ENCODE measurements around the gene LRRN2.

The LRRN2 gene

DNA sequence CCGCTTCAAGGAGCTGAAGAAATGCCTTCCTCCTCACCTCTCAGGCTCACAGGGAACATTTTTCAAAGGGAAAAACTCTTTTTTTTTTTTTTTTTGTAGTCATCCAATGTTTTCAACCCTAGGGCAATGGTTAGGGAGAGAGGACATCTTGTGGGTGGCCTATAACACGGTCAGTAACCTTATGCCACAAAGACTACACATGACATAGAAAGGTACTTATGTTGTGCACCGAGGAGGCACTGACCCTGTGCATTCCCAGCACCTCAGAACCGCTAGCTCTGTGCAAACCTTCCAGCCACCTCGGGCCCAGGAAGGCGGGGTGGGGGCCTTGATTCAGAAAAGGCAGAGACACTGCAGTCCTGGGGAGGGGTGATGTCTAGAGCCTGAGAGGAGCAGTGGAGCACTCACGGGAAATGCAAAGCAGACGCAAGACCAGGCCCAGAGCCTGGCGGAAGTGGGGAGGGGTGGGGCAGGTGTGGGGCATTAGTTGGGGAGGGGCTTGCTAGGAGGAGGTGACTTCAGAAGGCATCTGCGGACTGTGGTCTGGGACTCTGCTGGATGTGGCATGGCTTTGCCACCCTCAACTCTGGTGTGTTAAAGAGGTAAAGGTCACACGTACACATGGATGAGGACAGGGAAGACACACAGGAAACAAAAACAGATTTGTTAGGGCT is 100.7 kb downstream of the LRRN2 start:
- no peak for TF ChIP-seq EP300 (IDR thresholded peaks at IDR 0.05; ENCODE audit: borderline replicate concordance)

DNA sequence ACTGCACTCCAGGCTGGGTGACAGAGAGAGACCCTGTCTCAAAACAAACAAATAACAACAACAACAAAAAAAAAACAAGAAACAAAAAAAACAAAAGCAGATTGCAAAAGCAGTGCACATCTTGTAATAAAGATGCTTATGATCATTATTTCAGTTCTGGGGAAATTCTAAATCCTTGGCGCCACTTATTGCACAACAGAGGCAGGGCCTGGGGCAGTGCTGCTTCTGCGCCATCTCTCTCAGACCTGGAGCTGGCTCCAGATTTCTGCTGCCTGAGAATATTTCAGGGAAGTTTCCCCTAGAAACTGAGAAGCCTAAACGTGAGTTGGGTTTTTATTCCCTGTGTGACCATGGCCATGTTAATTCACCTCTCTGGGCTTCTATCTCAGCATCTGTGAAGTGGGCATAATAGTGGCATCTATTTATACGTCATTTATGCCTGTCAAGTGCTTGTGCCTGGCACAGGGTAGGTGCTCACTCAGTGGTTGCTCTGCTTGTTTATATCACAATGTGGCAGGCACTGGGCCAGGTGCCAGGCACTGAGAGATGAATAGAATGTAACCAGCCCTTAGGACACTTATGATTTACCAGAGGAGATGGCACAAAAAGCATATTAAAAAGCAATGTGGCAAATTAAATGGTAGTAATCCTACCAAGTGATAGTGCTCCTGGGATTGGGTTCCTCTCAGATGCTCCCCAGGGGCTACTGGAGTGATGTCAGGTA is 101.5 kb downstream of the LRRN2 start:
- TF ChIP-seq TEAD4 (IDR thresholded peaks at IDR 0.05), result no peak
- TF ChIP-seq CEBPB (IDR thresholded peaks at IDR 0.05), result no peak
- no peak for TF ChIP-seq EP300 (IDR thresholded peaks at IDR 0.05; ENCODE audit: borderline replicate concordance)

DNA sequence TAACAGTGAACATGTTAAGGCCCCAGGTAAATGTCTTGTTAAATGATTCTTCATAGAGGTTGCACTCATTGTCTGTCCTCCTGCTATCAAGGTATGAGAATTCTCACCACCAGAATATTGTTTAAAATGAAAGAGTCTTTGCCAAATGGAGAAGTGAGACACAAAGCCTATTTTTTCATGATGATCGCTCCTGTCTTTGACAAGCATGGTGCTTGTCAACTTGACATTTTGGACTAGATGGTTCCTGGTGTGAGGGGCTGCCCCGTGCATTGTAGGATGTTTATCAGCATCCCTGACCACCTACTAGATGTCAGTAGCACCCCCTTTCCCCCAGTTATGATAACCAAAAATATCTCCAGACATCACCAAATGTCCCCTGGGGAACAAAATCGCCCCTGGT is 103.8 kb downstream of the LRRN2 start:
- TF ChIP-seq, protein P1, sequence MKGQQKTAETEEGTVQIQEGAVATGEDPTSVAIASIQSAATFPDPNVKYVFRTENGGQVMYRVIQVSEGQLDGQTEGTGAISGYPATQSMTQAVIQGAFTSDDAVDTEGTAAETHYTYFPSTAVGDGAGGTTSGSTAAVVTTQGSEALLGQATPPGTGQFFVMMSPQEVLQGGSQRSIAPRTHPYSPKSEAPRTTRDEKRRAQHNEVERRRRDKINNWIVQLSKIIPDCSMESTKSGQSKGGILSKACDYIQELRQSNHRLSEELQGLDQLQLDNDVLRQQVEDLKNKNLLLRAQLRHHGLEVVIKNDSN (IDR thresholded peaks at IDR 0.05), result no peak
- TF ChIP-seq ZBTB7A (IDR thresholded peaks at IDR 0.05; ENCODE audit: low read depth) (no peak), NFIC (IDR thresholded peaks at IDR 0.05) (no peak), EGR1 (IDR thresholded peaks at IDR 0.05) (no peak), TAF1 (IDR thresholded peaks at IDR 0.05; ENCODE audit: low read depth) (no peak), EP300 (IDR thresholded peaks at IDR 0.05; ENCODE audit: borderline replicate concordance) (no peak), YY1 (IDR thresholded peaks at IDR 0.05; ENCODE audit: low read depth) (no peak), TEAD4 (IDR thresholded peaks at IDR 0.05) (no peak), CEBPB (IDR thresholded peaks at IDR 0.05) (no peak), CREB1 (IDR thresholded peaks at IDR 0.05; ENCODE audit: low read depth) (no peak), TCF12 (IDR thresholded peaks at IDR 0.05; ENCODE audit: low read depth) (no peak), FOXM1 (IDR thresholded peaks at IDR 0.05; ENCODE audit: borderline replicate concordance, low read depth) (no peak), RAD21 (IDR thresholded peaks at IDR 0.05; ENCODE audit: low read depth) (no peak)
- TF ChIP-seq, protein P2, sequence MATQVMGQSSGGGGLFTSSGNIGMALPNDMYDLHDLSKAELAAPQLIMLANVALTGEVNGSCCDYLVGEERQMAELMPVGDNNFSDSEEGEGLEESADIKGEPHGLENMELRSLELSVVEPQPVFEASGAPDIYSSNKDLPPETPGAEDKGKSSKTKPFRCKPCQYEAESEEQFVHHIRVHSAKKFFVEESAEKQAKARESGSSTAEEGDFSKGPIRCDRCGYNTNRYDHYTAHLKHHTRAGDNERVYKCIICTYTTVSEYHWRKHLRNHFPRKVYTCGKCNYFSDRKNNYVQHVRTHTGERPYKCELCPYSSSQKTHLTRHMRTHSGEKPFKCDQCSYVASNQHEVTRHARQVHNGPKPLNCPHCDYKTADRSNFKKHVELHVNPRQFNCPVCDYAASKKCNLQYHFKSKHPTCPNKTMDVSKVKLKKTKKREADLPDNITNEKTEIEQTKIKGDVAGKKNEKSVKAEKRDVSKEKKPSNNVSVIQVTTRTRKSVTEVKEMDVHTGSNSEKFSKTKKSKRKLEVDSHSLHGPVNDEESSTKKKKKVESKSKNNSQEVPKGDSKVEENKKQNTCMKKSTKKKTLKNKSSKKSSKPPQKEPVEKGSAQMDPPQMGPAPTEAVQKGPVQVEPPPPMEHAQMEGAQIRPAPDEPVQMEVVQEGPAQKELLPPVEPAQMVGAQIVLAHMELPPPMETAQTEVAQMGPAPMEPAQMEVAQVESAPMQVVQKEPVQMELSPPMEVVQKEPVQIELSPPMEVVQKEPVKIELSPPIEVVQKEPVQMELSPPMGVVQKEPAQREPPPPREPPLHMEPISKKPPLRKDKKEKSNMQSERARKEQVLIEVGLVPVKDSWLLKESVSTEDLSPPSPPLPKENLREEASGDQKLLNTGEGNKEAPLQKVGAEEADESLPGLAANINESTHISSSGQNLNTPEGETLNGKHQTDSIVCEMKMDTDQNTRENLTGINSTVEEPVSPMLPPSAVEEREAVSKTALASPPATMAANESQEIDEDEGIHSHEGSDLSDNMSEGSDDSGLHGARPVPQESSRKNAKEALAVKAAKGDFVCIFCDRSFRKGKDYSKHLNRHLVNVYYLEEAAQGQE (IDR thresholded peaks at IDR 0.05; ENCODE audit: low read depth), result no peak
- TF ChIP-seq, protein P3, sequence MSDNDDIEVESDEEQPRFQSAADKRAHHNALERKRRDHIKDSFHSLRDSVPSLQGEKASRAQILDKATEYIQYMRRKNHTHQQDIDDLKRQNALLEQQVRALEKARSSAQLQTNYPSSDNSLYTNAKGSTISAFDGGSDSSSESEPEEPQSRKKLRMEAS (IDR thresholded peaks at IDR 0.05), result no peak

DNA sequence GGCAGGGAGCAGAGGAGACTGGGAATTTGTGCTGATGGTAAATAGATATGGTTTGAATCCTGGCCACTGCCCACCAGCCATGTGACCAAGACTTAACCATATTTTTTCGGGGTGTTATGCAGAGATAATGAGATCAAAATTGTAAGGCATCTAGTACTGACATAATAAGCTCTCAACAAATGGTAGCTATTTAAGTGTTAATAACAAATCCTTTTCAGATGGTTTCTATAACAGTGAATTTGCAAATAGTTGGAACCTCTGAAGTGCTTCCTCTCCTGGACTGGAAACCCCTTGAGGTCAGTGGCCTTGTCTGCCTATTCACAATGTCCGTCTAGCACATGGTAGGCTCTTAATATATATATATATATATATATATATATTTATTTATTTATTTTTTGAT is 104.7 kb downstream of the LRRN2 start:
- TF ChIP-seq RAD21 (IDR thresholded peaks at IDR 0.05; ENCODE audit: low read depth) (no peak), FOXM1 (IDR thresholded peaks at IDR 0.05; ENCODE audit: borderline replicate concordance, low read depth) (no peak), ZBTB7A (IDR thresholded peaks at IDR 0.05; ENCODE audit: low read depth) (no peak), CEBPB (IDR thresholded peaks at IDR 0.05) (no peak), EGR1 (IDR thresholded peaks at IDR 0.05) (no peak), TCF12 (IDR thresholded peaks at IDR 0.05; ENCODE audit: low read depth) (no peak), NFIC (IDR thresholded peaks at IDR 0.05) (no peak), EP300 (IDR thresholded peaks at IDR 0.05; ENCODE audit: borderline replicate concordance) (no peak)
- TF ChIP-seq, protein P1 (IDR thresholded peaks at IDR 0.05), result no peak
- TF ChIP-seq, protein P2 (IDR thresholded peaks at IDR 0.05; ENCODE audit: low read depth), result no peak
- TF ChIP-seq, protein P3 (IDR thresholded peaks at IDR 0.05), result no peak

DNA sequence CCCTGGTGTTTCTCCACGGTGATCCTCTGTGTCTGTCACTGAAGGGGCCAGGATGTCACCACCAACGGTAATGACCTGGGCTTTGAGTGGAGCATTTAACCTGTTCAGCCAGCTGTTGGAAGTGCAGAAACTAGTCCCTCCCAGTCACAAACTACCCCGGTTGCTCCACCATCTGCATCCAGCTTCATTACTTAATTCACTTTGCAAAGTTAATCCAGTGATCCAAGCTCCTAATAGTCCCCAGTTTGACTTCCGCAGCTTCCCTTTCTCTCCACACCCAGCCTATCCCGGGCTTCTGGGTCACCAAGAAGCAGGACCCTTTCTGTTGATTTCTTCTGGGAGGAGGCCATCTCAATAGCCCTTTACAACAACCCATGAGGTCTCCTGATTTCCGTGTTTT is 105.9 kb downstream of the LRRN2 start:
- TF ChIP-seq NFIC (IDR thresholded peaks at IDR 0.05) (no peak), TEAD4 (IDR thresholded peaks at IDR 0.05) (no peak), TAF1 (IDR thresholded peaks at IDR 0.05; ENCODE audit: low read depth) (no peak), YY1 (IDR thresholded peaks at IDR 0.05; ENCODE audit: low read depth) (no peak), ZBTB7A (IDR thresholded peaks at IDR 0.05; ENCODE audit: low read depth) (no peak), EP300 (IDR thresholded peaks at IDR 0.05; ENCODE audit: borderline replicate concordance) (no peak), RAD21 (IDR thresholded peaks at IDR 0.05; ENCODE audit: low read depth) (no peak)
- TF ChIP-seq, protein P1 (IDR thresholded peaks at IDR 0.05), result no peak

Data from Ishikawa (cell line).